HG02973 (cell line): Measurements from ENCODE around the gene GSKIP.

Experiments
- ATAC-seq: cut with Tn5 transposase; IDR thresholded peaks from one replicate; pipeline ENCODE4 v1.9.1; 2021; ENCODE audit warnings: moderate library complexity; ENCODE audit not compliant: unreplicated experiment

GSKIP gene

GRCh38 chr14:96413526-96413925 is 50.2 kb downstream of the GSKIP start:
- no peak for ATAC-seq

- ATAC-seq = no peak
Measured at GRCh38 chr14:96415559-96415958, 52.2 kb downstream of the GSKIP start.

DNA sequence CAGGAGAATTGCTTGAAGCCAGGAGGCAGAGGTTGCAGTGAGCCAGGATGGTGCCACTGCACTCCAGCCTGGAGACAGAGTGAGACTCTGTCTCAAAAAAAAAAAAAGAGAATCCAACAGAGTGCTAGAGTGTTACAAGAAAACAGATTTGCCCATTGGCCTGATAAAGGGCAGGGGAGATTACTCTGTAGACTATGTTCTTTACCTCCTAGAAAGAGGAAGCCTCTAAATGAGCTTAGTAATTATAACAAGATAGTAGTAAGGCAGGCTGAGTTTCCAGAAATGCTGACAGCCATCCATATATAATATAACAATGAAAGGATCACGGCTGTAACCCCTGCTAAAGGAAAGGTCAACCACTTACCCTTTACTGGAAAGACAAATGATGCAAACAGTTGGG is 53.0 kb downstream of the GSKIP start:
- ATAC-seq = no peak

DNA sequence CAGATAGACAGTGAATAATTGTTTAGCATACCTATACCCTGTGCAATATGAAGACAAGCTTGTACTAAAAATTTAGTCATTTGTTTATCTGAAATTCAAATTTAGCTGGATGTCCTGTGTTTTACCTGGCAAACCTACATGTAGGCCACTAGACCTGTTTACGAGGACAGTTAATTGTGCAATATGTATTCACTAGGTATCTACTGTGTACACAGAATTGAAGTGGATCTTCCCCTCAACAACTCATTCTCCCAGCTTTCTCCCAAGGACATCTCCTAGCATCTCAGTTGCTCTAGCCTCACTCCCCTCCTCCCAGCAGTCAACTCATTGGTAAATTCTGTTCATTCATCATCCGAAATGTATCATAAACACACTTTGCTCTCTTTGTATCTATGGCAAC is 53.9 kb downstream of the GSKIP start:
- no peak for ATAC-seq

DNA sequence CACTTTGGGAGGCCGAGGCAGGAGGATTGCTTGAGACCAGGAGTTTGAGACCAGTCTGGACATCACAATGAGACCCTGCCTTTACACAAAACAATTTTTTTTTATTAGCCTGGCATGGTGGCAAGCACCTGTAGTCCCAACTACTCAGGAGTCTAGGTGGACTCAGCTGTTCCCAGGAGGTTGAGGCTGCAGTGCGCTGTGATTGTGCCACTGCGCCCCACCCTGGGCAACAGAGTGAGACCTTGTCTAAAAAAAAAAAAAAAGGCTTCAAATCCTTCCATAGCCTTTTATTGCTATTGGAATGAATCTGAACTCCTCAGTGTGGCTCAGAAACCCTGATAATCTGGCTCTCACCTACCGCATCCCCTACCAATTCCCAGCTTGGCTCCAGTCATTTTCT is 54.7 kb downstream of the GSKIP start:
- ATAC-seq = no peak

DNA sequence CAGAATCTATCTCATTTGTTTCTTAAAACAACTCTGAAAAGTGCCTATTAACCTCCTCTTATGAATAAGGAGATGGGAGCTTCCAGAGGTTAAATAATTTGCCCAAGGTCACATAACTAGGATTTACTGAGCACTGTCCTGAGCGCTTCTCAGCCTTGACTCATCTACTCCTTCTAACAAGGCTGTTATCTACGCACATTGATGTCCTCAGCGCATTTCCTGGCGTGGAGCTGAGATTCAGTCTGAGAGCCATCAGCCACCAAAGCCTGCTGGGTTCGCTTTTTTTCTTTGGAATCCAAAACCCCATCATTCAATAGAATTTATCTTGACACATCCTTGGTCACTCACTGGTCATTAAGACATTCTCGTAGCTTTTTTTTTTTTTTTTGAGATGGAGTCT is 57.9 kb downstream of the GSKIP start:
- no peak for ATAC-seq

- ATAC-seq = no peak
Measured at GRCh38 chr14:96422992-96423391, 59.7 kb downstream of the GSKIP start.

GRCh38 chr14:96423446-96424108 is 60.3 kb downstream of the GSKIP start:
- ATAC-seq = no peak

- peak; percentile 84 for ATAC-seq
Measured at GRCh38 chr14:96424109-96424989, 61.0 kb downstream of the GSKIP start.

GRCh38 chr14:96434040-96434439 is 70.7 kb downstream of the GSKIP start:
- ATAC-seq = no peak
